ENCODE measurements around the gene IFNLR1. TPM values are rescaled to one million over a fixed set of nuclear protein-coding genes. Genes with fewer than 3 reads are reported as not detected.
A peak's percentile ranks its signal among the peaks of the same experiment; 100 is the strongest.

The IFNLR1 gene
- total RNA-seq, 1 experiment from 2014 or later: 11.7 TPM

- DNase-seq (ENCODE audit: low read depth): peak; percentile 90
Measured at GRCh38 chr1:24149866-24150233, 37.2 kb downstream of the IFNLR1 start.

GRCh38 chr1:24147816-24148215, 39.3 kb downstream of the IFNLR1 start:
- no peak for DNase-seq (ENCODE audit: low read depth)

GRCh38 chr1:24147194-24147593, 39.9 kb downstream of the IFNLR1 start:
- DNase-seq (ENCODE audit: low read depth): no peak

- peak; percentile 51 for DNase-seq (ENCODE audit: low read depth)
Measured at GRCh38 chr1:24142546-24143534, 44.2 kb downstream of the IFNLR1 start, which contains the start of gene IL22RA1. Gene IL22RA1 (minus strand): TSS chr1:24143140. CDS start chr1:24143082, 58 bp downstream.

GRCh38 chr1:24141311-24141997, 45.6 kb downstream of the IFNLR1 start:
- DNase-seq (ENCODE audit: low read depth): no peak

GRCh38 chr1:24140741-24141181, 46.3 kb downstream of the IFNLR1 start:
- DNase-seq (ENCODE audit: low read depth): no peak

- no peak for DNase-seq (ENCODE audit: low read depth)
Measured at GRCh38 chr1:24139841-24140425, 47.2 kb downstream of the IFNLR1 start.

- DNase-seq (ENCODE audit: low read depth): no peak
Measured at GRCh38 chr1:24139222-24139489, 47.9 kb downstream of the IFNLR1 start.

GRCh38 chr1:24138476-24139221, 48.4 kb downstream of the IFNLR1 start:
- DNase-seq (ENCODE audit: low read depth): no peak

- DNase-seq (ENCODE audit: low read depth): no peak
Measured at GRCh38 chr1:24136956-24137539, 50.0 kb downstream of the IFNLR1 start.

GRCh38 chr1:24134376-24134775, 52.7 kb downstream of the IFNLR1 start:
- no peak for DNase-seq (ENCODE audit: low read depth)

- no peak for DNase-seq (ENCODE audit: low read depth)
Measured at GRCh38 chr1:24133819-24134218, 53.3 kb downstream of the IFNLR1 start.

GRCh38 chr1:24130385-24130784, 56.7 kb downstream of the IFNLR1 start:
- DNase-seq (ENCODE audit: low read depth): no peak

GRCh38 chr1:24127801-24128363, 59.2 kb downstream of the IFNLR1 start:
- DNase-seq (ENCODE audit: low read depth): no peak

- no peak for DNase-seq (ENCODE audit: low read depth)
Measured at GRCh38 chr1:24127134-24127800, 59.8 kb downstream of the IFNLR1 start.

- DNase-seq (ENCODE audit: low read depth): no peak
Measured at GRCh38 chr1:24126672-24127023, 60.4 kb downstream of the IFNLR1 start.

- peak; percentile 51 for DNase-seq (ENCODE audit: low read depth)
Measured at GRCh38 chr1:24126018-24126671, 60.9 kb downstream of the IFNLR1 start.

GRCh38 chr1:24125456-24125855, 61.6 kb downstream of the IFNLR1 start:
- no peak for DNase-seq (ENCODE audit: low read depth)

- DNase-seq (ENCODE audit: low read depth): no peak
Measured at GRCh38 chr1:24124980-24125379, 62.1 kb downstream of the IFNLR1 start.

GRCh38 chr1:24123611-24124010, 63.5 kb downstream of the IFNLR1 start:
- DNase-seq (ENCODE audit: low read depth): no peak

Measured in RPMI7951 (cell line).